ENCODE results near the gene EVI2B. TPM values are rescaled to one million over a fixed set of nuclear protein-coding genes. Genes with fewer than 3 reads are reported as not detected.
"Not testable (repeated sequence)": the region's sequence is repeated elsewhere in the genome, so short reads cannot be mapped to it uniquely, and the experiment has no call there.

Gene EVI2B
- total and polyA plus RNA-seq, 2 donors: 2.6 to 7.6 TPM

DNA sequence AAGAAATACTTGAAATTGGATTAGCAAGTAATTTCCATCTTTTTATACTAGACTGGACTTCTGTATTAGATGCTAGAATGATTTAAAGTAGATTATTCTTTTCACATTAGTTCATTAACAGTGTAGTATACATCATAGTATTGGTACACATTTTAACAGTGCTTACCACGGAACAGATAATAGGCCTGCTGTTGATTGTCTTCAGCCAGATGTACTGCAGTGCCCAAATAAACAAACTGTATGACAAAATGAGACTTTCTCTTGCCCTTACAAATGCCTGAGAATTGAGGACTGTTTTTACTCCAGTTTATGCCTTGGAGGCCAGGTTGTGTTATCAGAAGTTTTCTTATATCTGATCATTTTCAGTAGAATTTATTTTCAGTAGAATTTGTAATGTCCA, 6.9 kb upstream of the EVI2B start:
- no peak for DNase-seq (ENCODE audit: extremely low spot score)
- Histone ChIP-seq H3K4me1 (ENCODE audit: insufficient read depth) (no peaks in the 10 kb centered on the region), H3K27ac (ENCODE audit: low read depth) (no peak overlapping the region), H3K4me3 (ENCODE audit: low read depth, low read length) (no peak overlapping the region), H3K36me3 (ENCODE audit: insufficient read depth) (no peaks in the 10 kb centered on the region)
- WGBS: 55% methylated on average over 1 of the region's 1 CpG

DNA sequence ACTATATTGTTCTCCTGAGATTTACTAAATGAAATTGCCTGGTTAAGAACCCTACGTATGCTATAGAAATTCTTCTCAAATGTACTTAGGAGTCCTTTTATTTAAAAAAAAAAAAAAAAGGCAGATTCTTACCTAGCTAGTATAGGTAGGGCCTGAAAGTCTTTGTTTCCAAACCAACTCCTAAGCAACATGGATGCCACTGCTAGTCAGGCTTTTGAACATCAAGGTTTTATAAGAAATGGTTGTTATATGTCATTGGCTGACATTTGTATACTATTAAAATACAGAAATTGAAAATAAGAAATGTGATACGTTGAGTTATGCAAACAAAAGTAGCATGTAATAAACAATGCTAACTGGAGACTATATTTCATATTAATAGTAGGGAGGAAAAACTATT, 6.4 kb upstream of the EVI2B start:
- no peak for DNase-seq (ENCODE audit: extremely low spot score)
- Histone ChIP-seq H3K4me3 (ENCODE audit: low read depth, low read length) (no peak overlapping the region), H3K27ac (ENCODE audit: low read depth) (no peak overlapping the region), H3K36me3 (ENCODE audit: insufficient read depth) (no peaks in the 10 kb centered on the region), H3K4me1 (ENCODE audit: insufficient read depth) (no peaks in the 10 kb centered on the region)
- WGBS: 76% methylated on average over 2 of the region's 2 CpGs

GRCh38 chr17:31318851-31319661, 5.2 kb upstream of the EVI2B start:
- no peaks in the 10 kb centered on the region for H3K4me1 ChIP-seq (ENCODE audit: insufficient read depth)
- no peak overlapping the region for H3K4me3 ChIP-seq (ENCODE audit: low read depth, low read length)
- H3K36me3 ChIP-seq (ENCODE audit: insufficient read depth): no peaks in the 10 kb centered on the region
- H3K27ac ChIP-seq (ENCODE audit: low read depth): peak overlapping the region; percentile 59
- no peak for DNase-seq (ENCODE audit: extremely low spot score)
- 79% methylated on average over 5 of the region's 5 CpGs for WGBS

DNA sequence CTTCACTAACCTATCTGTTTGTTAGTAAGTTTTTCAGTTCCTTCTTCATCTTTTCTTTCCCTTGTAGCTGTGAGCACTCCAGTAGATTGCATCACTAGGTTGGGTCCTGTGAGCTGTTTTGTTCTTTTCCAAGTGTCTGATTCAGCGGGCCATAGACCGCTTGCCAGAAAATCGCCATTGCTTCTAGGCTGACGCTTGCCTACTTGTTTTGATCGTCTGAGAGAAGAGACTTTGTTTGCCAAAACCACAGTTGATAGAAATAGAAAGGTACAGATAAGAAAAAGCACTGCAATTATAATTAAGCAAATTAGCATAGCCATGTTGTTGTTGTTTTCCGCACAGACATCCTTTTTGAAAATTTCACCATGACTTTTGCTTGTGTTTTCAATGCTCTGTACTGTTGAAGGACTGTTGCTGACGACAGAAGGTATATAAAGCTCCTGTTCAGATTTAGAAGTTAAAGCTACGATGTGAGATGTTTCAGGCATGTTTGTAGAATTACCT, 4.5 kb upstream of the EVI2B start:
- Histone ChIP-seq H3K4me3 (ENCODE audit: low read depth, low read length) (no peak overlapping the region), H3K27ac (ENCODE audit: low read depth) (no peak overlapping the region), H3K36me3 (ENCODE audit: insufficient read depth) (no peaks in the 10 kb centered on the region), H3K4me1 (ENCODE audit: insufficient read depth) (no peaks in the 10 kb centered on the region)
- 68% methylated on average over 8 of the region's 8 CpGs for WGBS
- no peak for DNase-seq (ENCODE audit: extremely low spot score)

- 89% methylated on average over 3 of the region's 3 CpGs for WGBS
- H3K4me1 ChIP-seq (ENCODE audit: insufficient read depth): no peaks in the 10 kb centered on the region
- no peak overlapping the region for H3K4me3 ChIP-seq (ENCODE audit: low read depth, low read length)
- H3K27ac ChIP-seq (ENCODE audit: low read depth): no peak overlapping the region
- no peak for DNase-seq (ENCODE audit: extremely low spot score)
- H3K36me3 ChIP-seq (ENCODE audit: insufficient read depth): no peaks in the 10 kb centered on the region
Observed at GRCh38 chr17:31314782-31315100, 887 bp upstream of the EVI2B start.

DNA sequence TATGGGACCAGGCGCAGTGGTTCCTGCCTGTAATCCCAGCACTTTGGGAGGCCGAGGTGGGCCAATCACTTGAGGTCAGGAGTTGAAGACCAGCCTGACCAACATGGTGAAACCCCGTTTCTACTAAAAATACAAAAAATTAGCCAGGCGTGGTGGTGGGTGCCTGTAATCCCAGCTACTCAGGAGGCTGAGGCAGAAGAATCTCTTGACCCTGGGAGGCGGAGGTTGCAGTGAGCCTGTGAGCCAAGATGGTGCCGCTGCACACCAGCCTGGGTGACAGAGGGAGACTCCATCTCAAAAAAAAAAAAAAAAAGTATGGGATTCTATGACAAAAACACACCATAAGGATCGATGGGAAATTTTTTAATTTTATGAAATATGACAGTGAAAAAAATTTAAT, 1.6 kb downstream of the EVI2B start:
- not testable (repeated sequence) for H3K27ac ChIP-seq (ENCODE audit: low read depth); DNase-seq (ENCODE audit: extremely low spot score); H3K36me3 ChIP-seq (ENCODE audit: insufficient read depth); H3K4me3 ChIP-seq (ENCODE audit: low read depth, low read length); H3K4me1 ChIP-seq (ENCODE audit: insufficient read depth)
- WGBS: 70% methylated on average over 7 of the region's 7 CpGs

DNA sequence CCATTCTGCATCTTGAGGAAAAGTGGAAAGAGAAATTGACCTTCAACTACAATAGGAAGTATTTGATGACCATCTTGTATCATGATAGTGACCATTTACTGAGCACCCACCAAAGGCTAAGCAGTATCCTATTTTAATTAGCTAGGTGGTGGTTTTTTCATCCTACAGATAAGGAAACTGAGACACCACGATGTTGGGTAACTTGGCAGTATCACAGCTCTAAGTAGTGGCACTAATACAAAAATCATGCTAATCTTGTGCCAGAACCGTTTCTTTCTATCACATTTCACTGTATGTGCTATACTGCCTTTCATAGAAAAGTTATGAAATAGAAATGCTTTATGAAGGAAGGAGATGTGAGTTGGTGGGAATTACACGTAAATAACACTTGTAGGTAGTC, 2.3 kb downstream of the EVI2B start:
- Histone ChIP-seq H3K4me3 (ENCODE audit: low read depth, low read length) (no peak overlapping the region), H3K4me1 (ENCODE audit: insufficient read depth) (no peaks in the 10 kb centered on the region), H3K36me3 (ENCODE audit: insufficient read depth) (no peaks in the 10 kb centered on the region), H3K27ac (ENCODE audit: low read depth) (no peak overlapping the region)
- 89% methylated on average over 3 of the region's 3 CpGs for WGBS
- DNase-seq (ENCODE audit: extremely low spot score): no peak

DNA sequence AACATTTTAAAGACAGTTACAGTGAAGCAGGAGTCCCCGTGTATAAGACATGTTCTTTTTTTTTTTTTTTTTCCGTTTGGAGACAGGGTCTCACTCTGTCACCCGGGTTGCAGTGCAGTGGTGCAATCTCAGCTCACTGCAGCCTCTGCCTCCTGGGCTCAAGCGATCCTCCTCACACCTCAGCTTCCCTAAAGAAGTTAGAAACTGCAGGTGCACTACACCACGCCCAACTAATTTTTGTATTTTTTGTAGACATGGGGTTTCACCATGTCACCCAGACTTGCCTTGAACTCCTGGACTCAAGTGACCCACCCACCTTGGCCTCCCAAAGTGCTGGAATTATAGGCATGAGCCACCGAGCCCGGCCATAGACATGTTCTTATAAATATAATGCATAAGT, 3.0 kb downstream of the EVI2B start:
- 77% methylated on average over 7 of the region's 7 CpGs for WGBS
- Histone ChIP-seq H3K4me3 (ENCODE audit: low read depth, low read length) (no peak overlapping the region), H3K36me3 (ENCODE audit: insufficient read depth) (no peaks in the 10 kb centered on the region), H3K4me1 (ENCODE audit: insufficient read depth) (no peaks in the 10 kb centered on the region), H3K27ac (ENCODE audit: low read depth) (no peak overlapping the region)
- no peak for DNase-seq (ENCODE audit: extremely low spot score)

DNA sequence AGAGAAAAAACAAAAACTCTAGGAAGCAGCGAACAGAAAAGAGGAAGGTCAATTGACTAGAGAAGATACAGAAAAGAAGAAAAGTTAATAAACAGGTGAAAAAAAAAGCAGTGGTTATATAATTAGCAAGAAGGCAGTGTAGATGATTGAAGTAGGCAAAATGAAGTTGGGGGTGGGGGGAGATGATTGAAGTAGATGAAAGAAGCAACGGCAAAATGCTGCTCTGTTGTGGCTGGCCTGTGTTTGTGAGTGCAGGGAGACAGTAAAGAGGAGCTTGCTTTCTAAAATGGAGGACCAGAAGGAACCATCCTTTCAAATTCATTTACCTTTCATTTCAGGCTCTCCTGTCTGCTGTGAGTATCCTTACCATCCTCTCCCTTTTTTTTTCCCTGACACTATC, 3.6 kb downstream of the EVI2B start:
- Histone ChIP-seq H3K4me1 (ENCODE audit: insufficient read depth) (no peaks in the 10 kb centered on the region), H3K36me3 (ENCODE audit: insufficient read depth) (no peaks in the 10 kb centered on the region), H3K4me3 (ENCODE audit: low read depth, low read length) (no peak overlapping the region), H3K27ac (ENCODE audit: low read depth) (no peak overlapping the region)
- WGBS: 41% methylated on average over 2 of the region's 2 CpGs
- DNase-seq (ENCODE audit: extremely low spot score): no peak

DNA sequence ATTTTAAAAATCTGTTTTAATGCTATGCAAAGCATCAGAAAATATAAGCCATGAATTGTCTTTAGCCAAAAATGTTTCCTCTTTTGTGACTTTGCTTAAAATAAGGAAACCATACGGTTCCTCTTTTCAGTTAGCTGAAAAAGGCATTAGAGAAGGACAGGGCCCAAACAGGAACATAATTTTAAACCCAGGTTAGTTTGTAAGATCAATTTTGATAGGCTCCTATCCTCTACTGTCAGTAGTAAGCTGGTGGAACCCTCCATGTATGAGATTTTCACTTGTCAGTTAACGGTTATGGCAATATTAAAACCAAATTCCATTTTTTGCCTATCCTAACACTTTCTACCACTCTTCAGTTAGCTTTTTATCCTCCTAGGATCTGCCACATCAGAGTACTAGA, 4.3 kb downstream of the EVI2B start:
- no peak overlapping the region for H3K27ac ChIP-seq (ENCODE audit: low read depth)
- H3K36me3 ChIP-seq (ENCODE audit: insufficient read depth): no peaks in the 10 kb centered on the region
- no peak for DNase-seq (ENCODE audit: extremely low spot score)
- no peak overlapping the region for H3K4me3 ChIP-seq (ENCODE audit: low read depth, low read length)
- no peaks in the 10 kb centered on the region for H3K4me1 ChIP-seq (ENCODE audit: insufficient read depth)
- WGBS: 89% methylated on average over 2 of the region's 2 CpGs

DNA sequence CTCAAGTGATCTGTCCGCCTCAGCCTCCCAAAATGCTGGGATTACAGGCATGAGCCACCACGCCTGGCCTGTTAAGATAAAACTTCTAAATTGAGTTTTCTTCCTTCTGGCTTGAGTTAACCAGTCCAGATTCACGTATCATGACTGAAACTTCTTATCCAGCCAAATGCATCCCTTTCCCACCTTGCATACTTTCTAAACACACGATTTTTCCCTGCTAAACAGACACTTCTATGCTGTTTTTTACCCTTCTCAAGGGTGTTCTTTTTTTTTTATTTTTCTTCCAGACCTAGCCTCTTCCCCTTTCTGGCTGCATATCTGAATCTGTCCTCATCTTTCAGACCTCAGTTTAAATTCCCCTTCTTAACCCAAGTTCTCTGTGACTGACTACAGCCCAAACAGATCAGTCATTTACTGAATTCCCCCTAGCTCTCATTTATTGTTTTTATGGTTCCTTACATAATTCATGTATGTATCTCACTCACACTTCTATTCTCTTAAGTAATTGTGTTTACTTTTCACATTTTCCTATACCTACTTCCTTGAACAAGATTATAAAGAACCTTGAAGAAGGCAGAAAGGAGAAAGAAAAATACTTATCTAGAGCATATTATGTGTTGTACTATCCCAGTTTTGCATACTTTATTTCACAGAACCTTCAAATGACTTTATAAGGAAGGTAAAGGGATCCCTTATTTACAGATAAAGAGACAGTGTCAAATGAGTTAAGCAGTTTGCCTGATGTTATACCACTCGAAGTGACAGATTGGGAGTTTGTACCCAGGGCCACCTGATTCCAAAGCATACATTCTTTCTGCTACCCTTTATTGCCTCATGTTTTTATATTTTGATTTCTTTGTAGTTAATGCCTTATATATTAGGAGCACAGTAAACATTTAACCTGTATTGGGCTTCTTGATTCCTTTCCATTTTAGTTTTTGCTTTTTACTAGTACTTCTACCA, 5.2 kb downstream of the EVI2B start:
- no peak for DNase-seq (ENCODE audit: extremely low spot score)
- no peaks in the 10 kb centered on the region for H3K36me3 ChIP-seq (ENCODE audit: insufficient read depth)
- 77% methylated on average over 5 of the region's 5 CpGs for WGBS
- no peak overlapping the region for H3K27ac ChIP-seq (ENCODE audit: low read depth)
- no peak overlapping the region for H3K4me3 ChIP-seq (ENCODE audit: low read depth, low read length)
- no peaks in the 10 kb centered on the region for H3K4me1 ChIP-seq (ENCODE audit: insufficient read depth)

DNA sequence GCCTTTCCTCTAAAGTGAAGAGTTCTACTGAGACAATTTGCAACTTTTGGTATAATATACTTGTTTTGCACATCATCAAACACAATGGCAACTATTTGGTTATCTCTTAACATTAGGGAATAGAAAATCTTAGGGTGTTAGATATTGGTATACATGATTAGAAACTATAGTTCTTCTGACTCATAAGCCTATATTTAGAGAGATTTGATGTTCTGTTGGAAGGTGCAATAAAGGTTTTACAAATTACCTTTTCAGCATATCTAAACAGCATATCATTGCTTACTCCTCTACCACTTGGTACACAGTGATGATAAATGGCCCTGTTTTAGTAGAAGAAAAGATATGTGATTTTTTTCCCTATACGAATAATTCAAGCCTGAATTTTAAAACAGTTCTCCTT, 6.2 kb downstream of the EVI2B start:
- Histone ChIP-seq H3K36me3 (ENCODE audit: insufficient read depth) (no peaks in the 10 kb centered on the region), H3K4me1 (ENCODE audit: insufficient read depth) (no peaks in the 10 kb centered on the region), H3K27ac (ENCODE audit: low read depth) (no peak overlapping the region), H3K4me3 (ENCODE audit: low read depth, low read length) (no peak overlapping the region)
- no peak for DNase-seq (ENCODE audit: extremely low spot score)
- WGBS: 85% methylated on average over 1 of the region's 1 CpG

DNA sequence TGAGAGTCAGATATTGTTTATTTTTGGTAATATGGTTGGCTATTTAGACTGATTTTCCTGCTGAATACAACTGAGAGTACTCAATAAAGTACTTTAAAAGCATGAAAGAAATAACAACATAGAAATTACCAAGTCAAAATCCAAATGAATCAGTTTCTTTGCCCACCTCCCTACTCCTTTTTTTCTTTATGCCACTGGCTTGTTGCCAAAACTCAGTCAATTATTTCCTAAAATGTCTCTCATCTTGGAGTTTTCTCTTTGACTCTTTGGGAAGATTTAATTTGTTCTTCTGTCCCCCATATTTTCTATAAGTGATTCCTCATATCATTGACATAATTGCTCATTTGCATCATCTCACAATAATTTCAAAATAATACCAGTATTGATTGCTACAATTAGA, 14.2 kb downstream of the EVI2B start:
- no peak overlapping the region for H3K27ac ChIP-seq (ENCODE audit: low read depth)
- H3K36me3 ChIP-seq (ENCODE audit: insufficient read depth): no peaks in the 10 kb centered on the region
- DNase-seq (ENCODE audit: extremely low spot score): no peak
- H3K4me1 ChIP-seq (ENCODE audit: insufficient read depth): no peaks in the 10 kb centered on the region
- no peak overlapping the region for H3K4me3 ChIP-seq (ENCODE audit: low read depth, low read length)

- H3K4me1 ChIP-seq (ENCODE audit: insufficient read depth): no peaks in the 10 kb centered on the region
- no peak within 1 kb of the TSS for H3K4me3 ChIP-seq (ENCODE audit: low read depth, low read length)
- H3K36me3 ChIP-seq (ENCODE audit: insufficient read depth): no peaks in the 10 kb centered on the region
- no peak for DNase-seq (ENCODE audit: extremely low spot score)
- no peak within 1 kb of the TSS for H3K27ac ChIP-seq (ENCODE audit: low read depth)
- WGBS: 85% methylated on average over 7 of the region's 7 CpGs
Observed at GRCh38 chr17:31297090-31297489, 16.8 kb downstream of the EVI2B start, which contains the start of gene OMG. OMG (minus strand) TSS chr17:31297239; CDS start chr17:31296331, 908 bp downstream.
